Esophagus squamous epithelium (tissue), 5 donors: ENCODE data around the gene KLRD1. TPM values are rescaled to one million over a fixed set of nuclear protein-coding genes. Genes with fewer than 3 reads are reported as not detected.
A peak's percentile ranks its signal among the peaks of the same experiment; 100 is the strongest.
"Not testable (repeated sequence)": the region's sequence is repeated elsewhere in the genome, so short reads cannot be mapped to it uniquely, and the experiment has no call there.

Experiments
- DNase-seq: peaks from one replicate; lab custom pipeline; 2025; lab: John Stamatoyannopoulos, UW
- H3K27ac ChIP-seq, 4 donors: fragments of 200-600 bp; sonication (generic); one replicate each; pipeline ENCODE4 v1.5.1; 2016 to 2019; ENCODE audit warnings: mild to moderate bottlenecking in 1 of 4
- H3K27me3 ChIP-seq, 4 donors: fragments of 200-600 bp; sonication (generic); 1 replicate in 3 of 4; 2 replicates in 1 of 4; pipeline versions ENCODE4 v1.5.1 to v1.6.0; 2017 to 2021; ENCODE audit warnings: antibody characterized with exemption in 1 of 4
- H3K36me3 ChIP-seq, 3 donors: fragments of 200-600 bp; sonication (generic); one replicate each; pipeline ENCODE4 v1.5.1; 2016 to 2019
- H3K4me1 ChIP-seq, 3 donors: fragments of 200-600 bp; sonication (generic); one replicate each; pipeline ENCODE4 v1.5.1; 2017 to 2019
- H3K4me3 ChIP-seq, 4 donors: fragments of 200-600 bp; sonication (generic); 1 replicate in 3 of 4; 2 replicates in 1 of 4; pipeline ENCODE4 v1.5.1; 2016 to 2019; ENCODE audit warnings: mild to moderate bottlenecking in 2 of 4, moderate library complexity in 1 of 4
- H3K9me3 ChIP-seq, 3 donors: fragments of 200-600 bp; sonication (generic); one replicate each; pipeline ENCODE4 v1.5.1; 2016 to 2019
- POLR2A ChIP-seq, 4 donors: fragments of 450-650 bp; IDR thresholded peaks; one replicate each; pipeline ENCODE4 v1.6.1; 2017; ENCODE audit warnings: antibody characterized with exemption in 4 of 4, mild to moderate bottlenecking in 4 of 4, moderate library complexity in 3 of 4
- WGBS, 2 donors: methylation state at CpG; one replicate each; pipeline ENCODE4 v1.1.5; 2018; 5-methylcytosine and 5-hydroxymethylcytosine counted together
- intact Hi-C: fragments of 100-400 bp; cut with DNase I; formaldehyde crosslinking; loops from one replicate; pipeline ENCODE4 v1.15.0; 2022
- total RNA-seq, 4 donors: library from RNA; depleted of rRNA; stranded (reverse); fragments of >200 nt; gene quantifications; one replicate each; pipeline ENCODE4 v1.1.0, GENCODE V29; 2016
- TF ChIP-seq, protein P1 (sequence below), 6 experiments: fragments of 450-650 bp in 4 of 6; fragments of 200-600 bp in 2 of 6; sonication (generic) in 2 of 6; IDR thresholded peaks; one replicate each; pipeline ENCODE4 v1.5.1; 2016 to 2019; ENCODE audit warnings: antibody characterized with exemption in 6 of 6, mild to moderate bottlenecking in 4 of 6, moderate library complexity in 4 of 6
- donor health status: DM: yes; HTN: yes; CAD: no.

Gene KLRD1
- total RNA-seq, 4 donors from 2014 or later: 0.92 to 2.3 (median 1.6) TPM

DNA sequence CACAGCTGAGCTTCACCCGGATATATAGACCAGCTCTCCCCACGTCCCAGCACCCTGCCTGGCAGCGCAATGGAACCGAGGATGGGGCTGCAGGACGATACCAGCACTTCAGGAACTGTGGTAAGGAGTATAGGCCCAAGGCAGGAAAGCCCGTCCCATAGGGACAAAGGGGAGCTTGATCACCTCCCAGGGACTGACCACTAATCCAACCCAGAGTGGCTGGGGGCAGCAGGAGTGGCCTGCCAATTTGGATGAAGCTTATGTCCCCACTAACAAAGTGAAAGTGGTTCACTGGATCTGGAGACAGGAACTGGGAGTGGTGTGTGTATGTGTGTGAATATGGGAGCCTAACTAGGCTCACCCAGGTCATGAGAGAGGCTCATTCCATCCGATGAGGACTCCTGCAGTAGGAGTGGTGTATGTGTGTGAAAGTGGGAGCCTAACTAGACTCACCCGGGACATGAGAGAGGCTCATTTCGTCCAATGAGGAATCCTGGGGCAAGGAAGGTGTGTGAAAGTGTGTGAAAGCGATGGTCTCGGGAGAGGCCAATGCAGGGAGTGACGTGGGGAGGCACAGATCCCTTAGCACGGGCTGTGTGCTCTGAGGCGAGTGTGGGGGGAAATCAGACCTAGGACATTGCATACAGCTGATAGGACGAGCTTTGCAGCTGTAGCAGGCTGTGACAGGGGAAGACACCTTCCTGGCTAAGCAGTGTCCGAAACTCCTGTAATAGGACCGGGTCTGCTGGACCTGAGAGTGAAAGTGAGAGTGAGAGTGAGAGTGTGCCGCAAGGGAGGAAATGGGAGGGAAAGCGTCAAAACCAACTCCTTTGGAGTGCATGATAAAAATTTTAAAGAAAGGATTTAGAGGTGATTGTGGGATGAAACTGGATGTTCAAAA lies 56.5 kb downstream of the KLRD1 start:
- H3K36me3 ChIP-seq: no peaks in the 10 kb centered on the region
- H3K4me3 ChIP-seq: peak overlapping the region; percentile 44 to 70 (median 59)
- 2% methylated on average over 13 to 14 of the region's 19 CpGs for WGBS, 2 donors
- TF ChIP-seq POLR2A (IDR thresholded peaks at IDR 0.05): peak in 1 of 4 donors; percentile 26
- TF ChIP-seq, protein P1, sequence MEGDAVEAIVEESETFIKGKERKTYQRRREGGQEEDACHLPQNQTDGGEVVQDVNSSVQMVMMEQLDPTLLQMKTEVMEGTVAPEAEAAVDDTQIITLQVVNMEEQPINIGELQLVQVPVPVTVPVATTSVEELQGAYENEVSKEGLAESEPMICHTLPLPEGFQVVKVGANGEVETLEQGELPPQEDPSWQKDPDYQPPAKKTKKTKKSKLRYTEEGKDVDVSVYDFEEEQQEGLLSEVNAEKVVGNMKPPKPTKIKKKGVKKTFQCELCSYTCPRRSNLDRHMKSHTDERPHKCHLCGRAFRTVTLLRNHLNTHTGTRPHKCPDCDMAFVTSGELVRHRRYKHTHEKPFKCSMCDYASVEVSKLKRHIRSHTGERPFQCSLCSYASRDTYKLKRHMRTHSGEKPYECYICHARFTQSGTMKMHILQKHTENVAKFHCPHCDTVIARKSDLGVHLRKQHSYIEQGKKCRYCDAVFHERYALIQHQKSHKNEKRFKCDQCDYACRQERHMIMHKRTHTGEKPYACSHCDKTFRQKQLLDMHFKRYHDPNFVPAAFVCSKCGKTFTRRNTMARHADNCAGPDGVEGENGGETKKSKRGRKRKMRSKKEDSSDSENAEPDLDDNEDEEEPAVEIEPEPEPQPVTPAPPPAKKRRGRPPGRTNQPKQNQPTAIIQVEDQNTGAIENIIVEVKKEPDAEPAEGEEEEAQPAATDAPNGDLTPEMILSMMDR (IDR thresholded peaks at IDR 0.05): no peak
- intact Hi-C loops: no loop called here
- DNase-seq: no peak
- H3K27ac ChIP-seq: peak overlapping the region; percentile 90 to 97 (median 94)
- no peaks in the 10 kb centered on the region for H3K9me3 ChIP-seq
- H3K27me3 ChIP-seq: no peaks in the 10 kb centered on the region
- peaks cover 9 to 67% (median 19%) of the 10 kb centered on the region in 3 donors for H3K4me1 ChIP-seq

DNA sequence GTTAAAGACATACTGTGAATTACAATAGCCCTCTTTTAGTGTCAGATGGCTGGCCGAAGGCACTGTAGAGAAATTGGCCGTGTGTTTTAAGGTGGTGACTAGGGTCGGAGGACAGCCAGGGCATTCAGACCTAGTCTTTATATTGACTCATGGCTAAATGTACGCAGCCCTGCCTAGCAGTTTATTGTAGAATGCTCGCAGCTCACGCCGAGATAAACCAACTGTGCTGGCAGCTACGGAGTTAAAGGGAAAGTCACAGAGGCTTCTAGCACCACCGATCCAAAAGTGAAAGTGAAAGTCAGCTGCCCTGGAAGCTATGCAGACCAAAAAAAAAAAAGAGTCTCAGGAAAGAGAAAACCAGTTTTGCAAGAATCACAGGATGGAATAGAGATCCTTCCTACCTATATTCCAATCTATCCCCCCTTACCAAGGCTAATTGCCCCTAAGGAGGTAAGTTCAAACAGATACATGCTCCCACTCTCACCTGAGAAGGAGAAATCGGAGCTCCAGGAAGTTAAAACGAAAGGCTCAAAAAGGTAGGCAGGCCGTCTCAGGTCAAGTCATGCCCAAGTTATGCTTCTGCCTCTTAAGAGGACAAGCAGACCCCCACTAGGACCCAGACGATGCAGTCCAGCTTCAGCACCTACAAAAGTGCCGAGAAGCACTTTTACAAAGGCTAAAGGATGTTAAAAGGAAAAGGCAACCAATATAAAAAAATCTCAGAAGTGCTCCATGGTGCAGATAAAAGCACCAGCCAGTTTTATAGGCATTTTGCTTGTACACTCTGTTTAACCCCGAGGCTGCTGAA lies 57.3 kb downstream of the KLRD1 start:
- WGBS, 2 donors: 0 to 3% methylated on average over 15 of the region's 15 CpGs
- H3K36me3 ChIP-seq: no peaks in the 10 kb centered on the region
- peak overlapping the region; percentile 90 to 97 (median 94) for H3K27ac ChIP-seq
- H3K4me1 ChIP-seq: peaks cover 9 to 72% (median 22%) of the 10 kb centered on the region in 3 donors
- H3K4me3 ChIP-seq: peak overlapping the region; percentile 44 to 70 (median 59)
- no peaks in the 10 kb centered on the region for H3K27me3 ChIP-seq
- TF ChIP-seq POLR2A (IDR thresholded peaks at IDR 0.05): peak in 1 of 4 donors; percentile 25
- TF ChIP-seq, protein P1 (IDR thresholded peaks at IDR 0.05): no peak
- peak; percentile 7 for DNase-seq
- intact Hi-C loops: no loop called here
- H3K9me3 ChIP-seq: no peaks in the 10 kb centered on the region

DNA sequence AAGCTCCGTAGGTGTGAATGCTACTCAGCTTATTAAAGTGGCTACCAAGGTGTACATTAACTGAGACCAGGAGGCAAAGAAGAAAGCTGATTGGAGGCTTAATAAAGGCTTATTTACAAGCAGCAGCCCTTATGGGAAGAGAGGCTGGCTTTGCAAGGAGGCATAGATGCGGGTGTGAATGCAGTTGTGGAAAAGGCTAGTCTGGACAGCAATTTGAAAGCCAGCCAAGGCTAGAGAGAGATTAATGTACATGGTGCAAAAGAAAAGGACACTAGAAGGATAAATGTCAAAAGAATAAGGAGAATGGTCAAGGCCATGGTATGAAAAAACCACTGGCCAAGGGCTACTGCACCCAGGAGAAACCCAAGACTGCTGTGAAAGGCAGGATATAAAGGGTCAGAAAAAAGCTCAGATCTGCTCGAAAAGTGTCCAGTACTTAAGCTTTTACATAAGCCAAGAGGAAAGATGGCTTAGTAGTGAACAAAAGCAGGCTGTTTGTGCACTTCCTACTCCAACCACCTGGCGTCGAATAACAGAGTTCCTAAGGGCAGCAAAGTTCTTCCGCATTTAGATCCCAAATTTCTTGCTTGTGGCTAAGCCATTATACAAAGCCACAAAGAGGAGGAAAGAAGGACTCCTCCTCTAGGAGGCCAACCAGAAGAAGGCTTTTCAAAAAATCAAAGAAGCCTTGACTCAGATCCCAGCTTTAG lies 58.2 kb downstream of the KLRD1 start:
- intact Hi-C loops: no loop called here
- peak overlapping the region; percentile 44 to 70 (median 59) for H3K4me3 ChIP-seq
- H3K4me1 ChIP-seq: peaks cover 9 to 71% (median 22%) of the 10 kb centered on the region in 3 donors
- 13 to 27% methylated on average over 6 of the region's 6 CpGs for WGBS, 2 donors
- H3K36me3 ChIP-seq: no peaks in the 10 kb centered on the region
- H3K27me3 ChIP-seq: no peaks in the 10 kb centered on the region
- H3K27ac ChIP-seq: peak overlapping the region; percentile 90 to 97 (median 94)
- DNase-seq: no peak
- no peaks in the 10 kb centered on the region for H3K9me3 ChIP-seq
- TF ChIP-seq, protein P1 (IDR thresholded peaks at IDR 0.05): peak in 4 of 6 experiments; percentile 9 to 25 (median 12)
- TF ChIP-seq POLR2A (IDR thresholded peaks at IDR 0.05): no peak

DNA sequence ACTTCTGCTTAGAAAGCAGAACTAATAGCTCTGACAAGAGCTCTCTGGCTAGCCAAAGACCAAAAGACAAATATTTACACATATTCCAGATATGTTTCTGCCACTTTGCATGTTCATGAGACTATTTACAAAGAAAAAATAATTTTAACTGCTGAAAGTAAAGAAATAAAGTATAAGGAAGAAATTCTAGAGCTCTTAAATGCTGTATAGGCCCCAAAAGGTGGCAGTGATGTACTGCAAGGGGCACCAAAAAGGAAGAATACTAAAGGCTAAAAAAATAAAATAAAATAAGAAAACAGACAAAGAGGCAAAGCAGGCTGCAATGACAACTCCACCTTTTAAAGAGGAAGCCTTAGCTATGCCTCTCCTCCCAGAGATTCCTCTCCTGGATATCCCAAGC lies 59.2 kb downstream of the KLRD1 start:
- Histone ChIP-seq H3K27me3 (no peaks in the 10 kb centered on the region), H3K4me3 (no peak overlapping the region), H3K9me3 (no peaks in the 10 kb centered on the region), H3K36me3 (no peaks in the 10 kb centered on the region), H3K4me1 (peaks cover 9 to 72% (median 22%) of the 10 kb centered on the region in 3 donors), H3K27ac (peak overlapping the region; percentile 90 to 97 (median 94))
- no peak for DNase-seq
- intact Hi-C loops: no loop called here
- no peak for TF ChIP-seq POLR2A (IDR thresholded peaks at IDR 0.05)
- TF ChIP-seq, protein P1 (IDR thresholded peaks at IDR 0.05): peak in 2 of 6 experiments; percentile 12 to 30

DNA sequence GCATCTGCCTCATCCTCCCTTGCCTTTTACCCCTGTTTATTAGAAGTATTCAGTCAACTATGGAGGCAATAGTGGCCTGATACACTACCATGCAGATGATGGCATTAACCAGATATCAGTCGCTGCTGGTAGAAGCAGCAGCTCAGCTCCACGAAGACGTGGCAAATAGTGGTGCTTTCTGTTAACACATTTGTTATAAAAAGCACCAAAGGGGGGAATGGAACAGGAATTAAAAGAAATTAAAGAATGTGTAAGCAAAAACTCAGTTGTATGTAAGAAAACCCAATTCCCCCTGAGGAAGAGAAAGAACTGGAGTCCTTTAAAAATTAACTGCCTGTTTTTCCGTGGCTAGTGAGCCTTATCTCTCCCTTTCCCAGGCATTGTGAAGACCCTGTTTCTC lies 60.0 kb downstream of the KLRD1 start:
- H3K27me3 ChIP-seq, intact Hi-C loops, H3K4me3 ChIP-seq, H3K27ac ChIP-seq, H3K9me3 ChIP-seq, DNase-seq, H3K36me3 ChIP-seq: not testable (repeated sequence)
- peaks cover 9 to 72% (median 27%) of the 10 kb centered on the region in 3 donors for H3K4me1 ChIP-seq
- 66 to 72% methylated on average over 4 of the region's 4 CpGs for WGBS, 2 donors
